GM23338 (cell line): ENCODE results near the gene FLOT2. TPM values are rescaled to one million over a fixed set of nuclear protein-coding genes. Genes with fewer than 3 reads are reported as not detected.

Source experiments
- ATAC-seq: fragments of 200-7000 bp; cut with Tn5 transposase; 3 replicates; pipeline ENCODE4 v1.9.1; 2020
- DNase-seq: peaks from one replicate; pipeline ENCODE4 v3.0.0-alpha.2; 2015; ENCODE audit warnings: low spot score
- H2AFZ ChIP-seq: fragments of 200-600 bp; sonication (generic); 2 replicates; pipeline ENCODE4 v1.8.0; 2016; ENCODE audit warnings: antibody characterized with exemption, mild to moderate bottlenecking, moderate library complexity
- H3F3A ChIP-seq: fragments of 200-600 bp; sonication (generic); replicated peaks from 2 replicates; pipeline ENCODE4 v1.8.0; 2017; ENCODE audit warnings: antibody characterized with exemption, mixed run types, low read depth
- H3K27ac ChIP-seq: fragments of 200-600 bp; sonication (generic); 2 replicates; pipeline ENCODE4 v1.6.1; 2016; ENCODE audit warnings: low read depth
- H3K27me3 ChIP-seq: fragments of 200-600 bp; sonication (generic); 2 replicates; pipeline ENCODE4 v1.8.0; 2016; ENCODE audit warnings: mild to moderate bottlenecking, mixed run types, moderate library complexity; ENCODE audit not compliant: insufficient read depth
- H3K36me3 ChIP-seq: fragments of 200-600 bp; sonication (generic); 2 replicates; pipeline ENCODE4 v1.8.0; 2016; ENCODE audit warnings: mild to moderate bottlenecking; ENCODE audit not compliant: insufficient read depth
- H3K4me1 ChIP-seq: fragments of 200-600 bp; sonication (generic); 2 replicates; pipeline ENCODE4 v1.8.0; 2016; ENCODE audit warnings: mild to moderate bottlenecking, moderate library complexity; ENCODE audit not compliant: insufficient read depth
- H3K4me2 ChIP-seq: fragments of 200-600 bp; sonication (generic); 2 replicates; pipeline ENCODE4 v1.7.1; 2017; ENCODE audit warnings: mixed run types
- H3K4me3 ChIP-seq: fragments of 200-600 bp; sonication (generic); 2 replicates; pipeline ENCODE4 v1.6.1; 2016; ENCODE audit warnings: mixed run types
- H3K79me2 ChIP-seq: fragments of 200-600 bp; sonication (generic); replicated peaks from 2 replicates; pipeline ENCODE4 v1.8.0; 2017; ENCODE audit warnings: mild to moderate bottlenecking; ENCODE audit not compliant: insufficient read depth
- H3K9me2 ChIP-seq: fragments of 200-600 bp; sonication (generic); 2 replicates; pipeline ENCODE4 v1.8.0; 2017; ENCODE audit not compliant: insufficient read depth
- H4K20me1 ChIP-seq: fragments of 200-600 bp; sonication (generic); replicated peaks from 2 replicates; pipeline ENCODE4 v1.8.0; 2017; ENCODE audit warnings: mild to moderate bottlenecking; ENCODE audit not compliant: insufficient read depth
- H3K27ac Mint-ChIP-seq: 2 replicates; pipeline ENCODE4 v1.8.0; 2020; ENCODE audit warnings: inconsistent platforms, mild to moderate bottlenecking, moderate library complexity, mixed read lengths
- H3K27me3 Mint-ChIP-seq: 3 replicates; pipeline ENCODE4 v1.8.0; 2022; ENCODE audit warnings: low read depth, mild to moderate bottlenecking, moderate library complexity, mixed read lengths, inconsistent platforms; ENCODE audit not compliant: insufficient read depth, poor library complexity
- H3K36me3 Mint-ChIP-seq: 3 replicates; pipeline ENCODE4 v1.8.0; 2021; ENCODE audit warnings: low read depth, mild to moderate bottlenecking, inconsistent platforms, moderate library complexity, mixed read lengths
- H3K4me1 Mint-ChIP-seq: 3 replicates; pipeline ENCODE4 v1.8.0; 2020; ENCODE audit warnings: mild to moderate bottlenecking, inconsistent platforms, mixed read lengths
- H3K4me3 Mint-ChIP-seq: 3 replicates; pipeline ENCODE4 v1.8.0; 2021; ENCODE audit warnings: moderate library complexity, mild to moderate bottlenecking, inconsistent platforms, mixed read lengths
- H3K9me3 Mint-ChIP-seq: 3 replicates; pipeline ENCODE4 v1.8.0; 2020; ENCODE audit warnings: moderate library complexity, mild to moderate bottlenecking, inconsistent platforms, mixed read lengths
- CREB1 ChIP-seq: fragments of 250-450 bp; sonication (Bioruptor Pico); IDR thresholded peaks from 2 replicates; pipeline ENCODE4 v1.5.0; 2020; ENCODE audit warnings: low read depth, mild to moderate bottlenecking, moderate library complexity
- JUNB ChIP-seq: IDR thresholded peaks from one replicate; pipeline ENCODE4 v1.6.1; 2016; ENCODE audit warnings: antibody characterized with exemption; ENCODE audit not compliant: unreplicated experiment
- NANOG ChIP-seq: IDR thresholded peaks from 2 replicates; pipeline ENCODE4 v1.6.1; 2016; ENCODE audit warnings: antibody characterized with exemption, borderline replicate concordance
- ZNF114 ChIP-seq: fragments of 250-450 bp; sonication (Bioruptor Pico); IDR thresholded peaks from 2 replicates; pipeline ENCODE4 v1.5.0; 2020; ENCODE audit warnings: mild to moderate bottlenecking, moderate library complexity
- polyA plus RNA-seq: library from polyadenylated mRNA; unstranded; fragments of >200 nt; fragmentation: Nextera tagmentation; extraction: Ambion mirVana; gene quantifications from 2 replicates; pipeline ENCODE4 v1.2.1, GENCODE V29; 2016
- total RNA-seq: library from RNA; depleted of rRNA; stranded (reverse); fragments of >200 nt; shearing (Covaris generic); gene quantifications from 2 replicates; pipeline ENCODE4 v1.2.3, GENCODE V29; 2014
- TF ChIP-seq, protein P1 (sequence below): IDR thresholded peaks from one replicate; pipeline ENCODE4 v1.6.1; 2018; ENCODE audit warnings: antibody characterized with exemption; ENCODE audit not compliant: unreplicated experiment
- TF ChIP-seq, protein P2 (sequence below): fragments of 250-450 bp; sonication (Bioruptor Pico); IDR thresholded peaks from 2 replicates; pipeline ENCODE4 v1.5.0; 2020; ENCODE audit warnings: mild to moderate bottlenecking, moderate library complexity
- TF ChIP-seq, protein P3 (sequence below), 2 experiments: fragments of 200-600 bp in 1 of 2; sonication (generic) in 1 of 2; conservative IDR thresholded peaks; 2 replicates each; pipeline versions ENCODE4 v1.5.1 to v1.6.1; 2016 to 2017; ENCODE audit warnings: antibody characterized with exemption in 2 of 2, low read depth in 2 of 2, mild to moderate bottlenecking in 2 of 2, moderate library complexity in 1 of 2

FLOT2 gene
- total and polyA plus RNA-seq, 2 experiments from 2014 or later: 49.8 to 66.1 TPM

DNA sequence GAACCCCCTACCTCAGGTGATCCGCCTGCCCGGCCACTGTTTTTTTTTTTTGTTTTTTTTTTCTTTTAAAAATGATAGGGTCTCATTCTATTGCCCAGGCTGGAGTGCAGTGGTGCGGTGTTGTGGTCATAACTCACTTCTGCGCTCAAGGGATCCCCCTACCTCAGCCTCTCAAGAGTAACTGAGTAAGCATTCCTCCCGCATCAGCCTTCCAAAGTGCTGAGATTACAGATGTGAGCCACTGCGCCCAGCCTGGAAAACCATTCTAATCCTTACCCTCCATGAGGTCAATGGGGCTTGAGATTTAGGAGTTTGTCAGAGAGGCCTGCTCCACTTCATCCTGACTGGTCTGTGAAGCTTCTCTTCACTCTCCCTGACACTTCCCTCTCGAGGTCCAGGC lies 30.3 kb downstream of the FLOT2 start (continued):
- TF ChIP-seq, protein P1, sequence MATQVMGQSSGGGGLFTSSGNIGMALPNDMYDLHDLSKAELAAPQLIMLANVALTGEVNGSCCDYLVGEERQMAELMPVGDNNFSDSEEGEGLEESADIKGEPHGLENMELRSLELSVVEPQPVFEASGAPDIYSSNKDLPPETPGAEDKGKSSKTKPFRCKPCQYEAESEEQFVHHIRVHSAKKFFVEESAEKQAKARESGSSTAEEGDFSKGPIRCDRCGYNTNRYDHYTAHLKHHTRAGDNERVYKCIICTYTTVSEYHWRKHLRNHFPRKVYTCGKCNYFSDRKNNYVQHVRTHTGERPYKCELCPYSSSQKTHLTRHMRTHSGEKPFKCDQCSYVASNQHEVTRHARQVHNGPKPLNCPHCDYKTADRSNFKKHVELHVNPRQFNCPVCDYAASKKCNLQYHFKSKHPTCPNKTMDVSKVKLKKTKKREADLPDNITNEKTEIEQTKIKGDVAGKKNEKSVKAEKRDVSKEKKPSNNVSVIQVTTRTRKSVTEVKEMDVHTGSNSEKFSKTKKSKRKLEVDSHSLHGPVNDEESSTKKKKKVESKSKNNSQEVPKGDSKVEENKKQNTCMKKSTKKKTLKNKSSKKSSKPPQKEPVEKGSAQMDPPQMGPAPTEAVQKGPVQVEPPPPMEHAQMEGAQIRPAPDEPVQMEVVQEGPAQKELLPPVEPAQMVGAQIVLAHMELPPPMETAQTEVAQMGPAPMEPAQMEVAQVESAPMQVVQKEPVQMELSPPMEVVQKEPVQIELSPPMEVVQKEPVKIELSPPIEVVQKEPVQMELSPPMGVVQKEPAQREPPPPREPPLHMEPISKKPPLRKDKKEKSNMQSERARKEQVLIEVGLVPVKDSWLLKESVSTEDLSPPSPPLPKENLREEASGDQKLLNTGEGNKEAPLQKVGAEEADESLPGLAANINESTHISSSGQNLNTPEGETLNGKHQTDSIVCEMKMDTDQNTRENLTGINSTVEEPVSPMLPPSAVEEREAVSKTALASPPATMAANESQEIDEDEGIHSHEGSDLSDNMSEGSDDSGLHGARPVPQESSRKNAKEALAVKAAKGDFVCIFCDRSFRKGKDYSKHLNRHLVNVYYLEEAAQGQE: no peak
- no peak for TF ChIP-seq CREB1 (CRISPR knock-in tag)

DNA sequence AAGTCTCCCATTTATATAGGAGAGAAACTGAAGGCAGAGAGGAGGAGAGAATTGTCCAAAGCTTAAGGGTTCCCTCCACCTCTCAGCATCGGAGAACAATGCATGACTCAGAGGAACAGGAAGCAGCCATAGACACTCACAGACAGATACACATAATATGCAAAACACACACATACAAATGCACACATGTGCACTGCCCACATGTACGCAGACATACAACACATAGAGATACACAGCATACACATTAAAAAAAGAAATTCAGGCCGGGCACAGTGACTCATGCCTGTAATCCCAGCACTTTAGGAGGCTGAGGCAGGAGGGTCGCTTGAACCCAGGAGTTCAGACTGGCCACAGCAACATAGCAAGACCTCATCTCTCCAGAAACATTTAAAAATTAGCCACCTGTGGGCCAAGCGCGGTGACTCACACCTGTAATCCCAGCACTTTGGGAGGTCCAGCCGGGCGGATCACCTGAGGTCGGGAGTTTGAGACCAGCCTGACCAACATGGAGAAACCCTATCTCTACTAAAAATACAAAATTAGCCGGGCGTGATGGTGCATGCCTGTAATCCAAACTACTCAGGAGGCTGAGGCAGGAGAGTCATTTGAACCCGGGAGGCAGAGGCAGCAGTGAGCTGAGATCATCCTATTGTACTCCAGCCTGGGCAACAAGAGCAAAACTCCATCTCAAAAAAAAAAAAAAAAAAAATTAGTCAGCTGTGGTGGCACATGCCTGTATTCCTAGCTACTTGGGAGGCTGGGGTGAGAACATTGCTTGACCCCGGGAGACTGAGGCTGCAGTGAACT lies 31.4 kb downstream of the FLOT2 start:
- DNase-seq (no peak), ATAC-seq (no peak)
- no peaks in the 10 kb centered on the region for H3K9me2 ChIP-seq
- H3F3A ChIP-seq: 0 out of 2 replicates have a peak, but pooled peaks cover 7% of the 10 kb centered on the region
- H2AFZ ChIP-seq: peak overlapping the region; percentile 76; the same call in 1 of the 2 replicates
- H3K27me3 ChIP-seq: no peaks in the 10 kb centered on the region
- no peaks in the 10 kb centered on the region for H3K36me3 ChIP-seq
- no peak overlapping the region for H3K4me2 ChIP-seq
- Mint-ChIP-seq H3K9me3 (no peaks in the 10 kb centered on the region; the same call in 2 of the 3 replicates), H3K27ac (no peak overlapping the region; the same call in 1 of the 2 replicates), H3K4me1 (peaks cover 16% of the 10 kb centered on the region), H3K4me3 (no peak overlapping the region), H3K27me3 (peaks cover 4% of the 10 kb centered on the region), H3K36me3 (peaks cover 5% of the 10 kb centered on the region; the same call in 2 of the 3 replicates)
- H3K4me1 ChIP-seq: no peaks in the 10 kb centered on the region; the same call in none of the 2 replicates
- H4K20me1 ChIP-seq: no peaks in the 10 kb centered on the region
- H3K27ac ChIP-seq: no peak overlapping the region
- no peak overlapping the region for H3K4me3 ChIP-seq
- H3K79me2 ChIP-seq: no peaks in the 10 kb centered on the region
- TF ChIP-seq, protein P1: no peak
- TF ChIP-seq CREB1 (CRISPR knock-in tag): no peak
- TF ChIP-seq ZNF114: no peak
- TF ChIP-seq NANOG: no peak
- TF ChIP-seq, protein P2, sequence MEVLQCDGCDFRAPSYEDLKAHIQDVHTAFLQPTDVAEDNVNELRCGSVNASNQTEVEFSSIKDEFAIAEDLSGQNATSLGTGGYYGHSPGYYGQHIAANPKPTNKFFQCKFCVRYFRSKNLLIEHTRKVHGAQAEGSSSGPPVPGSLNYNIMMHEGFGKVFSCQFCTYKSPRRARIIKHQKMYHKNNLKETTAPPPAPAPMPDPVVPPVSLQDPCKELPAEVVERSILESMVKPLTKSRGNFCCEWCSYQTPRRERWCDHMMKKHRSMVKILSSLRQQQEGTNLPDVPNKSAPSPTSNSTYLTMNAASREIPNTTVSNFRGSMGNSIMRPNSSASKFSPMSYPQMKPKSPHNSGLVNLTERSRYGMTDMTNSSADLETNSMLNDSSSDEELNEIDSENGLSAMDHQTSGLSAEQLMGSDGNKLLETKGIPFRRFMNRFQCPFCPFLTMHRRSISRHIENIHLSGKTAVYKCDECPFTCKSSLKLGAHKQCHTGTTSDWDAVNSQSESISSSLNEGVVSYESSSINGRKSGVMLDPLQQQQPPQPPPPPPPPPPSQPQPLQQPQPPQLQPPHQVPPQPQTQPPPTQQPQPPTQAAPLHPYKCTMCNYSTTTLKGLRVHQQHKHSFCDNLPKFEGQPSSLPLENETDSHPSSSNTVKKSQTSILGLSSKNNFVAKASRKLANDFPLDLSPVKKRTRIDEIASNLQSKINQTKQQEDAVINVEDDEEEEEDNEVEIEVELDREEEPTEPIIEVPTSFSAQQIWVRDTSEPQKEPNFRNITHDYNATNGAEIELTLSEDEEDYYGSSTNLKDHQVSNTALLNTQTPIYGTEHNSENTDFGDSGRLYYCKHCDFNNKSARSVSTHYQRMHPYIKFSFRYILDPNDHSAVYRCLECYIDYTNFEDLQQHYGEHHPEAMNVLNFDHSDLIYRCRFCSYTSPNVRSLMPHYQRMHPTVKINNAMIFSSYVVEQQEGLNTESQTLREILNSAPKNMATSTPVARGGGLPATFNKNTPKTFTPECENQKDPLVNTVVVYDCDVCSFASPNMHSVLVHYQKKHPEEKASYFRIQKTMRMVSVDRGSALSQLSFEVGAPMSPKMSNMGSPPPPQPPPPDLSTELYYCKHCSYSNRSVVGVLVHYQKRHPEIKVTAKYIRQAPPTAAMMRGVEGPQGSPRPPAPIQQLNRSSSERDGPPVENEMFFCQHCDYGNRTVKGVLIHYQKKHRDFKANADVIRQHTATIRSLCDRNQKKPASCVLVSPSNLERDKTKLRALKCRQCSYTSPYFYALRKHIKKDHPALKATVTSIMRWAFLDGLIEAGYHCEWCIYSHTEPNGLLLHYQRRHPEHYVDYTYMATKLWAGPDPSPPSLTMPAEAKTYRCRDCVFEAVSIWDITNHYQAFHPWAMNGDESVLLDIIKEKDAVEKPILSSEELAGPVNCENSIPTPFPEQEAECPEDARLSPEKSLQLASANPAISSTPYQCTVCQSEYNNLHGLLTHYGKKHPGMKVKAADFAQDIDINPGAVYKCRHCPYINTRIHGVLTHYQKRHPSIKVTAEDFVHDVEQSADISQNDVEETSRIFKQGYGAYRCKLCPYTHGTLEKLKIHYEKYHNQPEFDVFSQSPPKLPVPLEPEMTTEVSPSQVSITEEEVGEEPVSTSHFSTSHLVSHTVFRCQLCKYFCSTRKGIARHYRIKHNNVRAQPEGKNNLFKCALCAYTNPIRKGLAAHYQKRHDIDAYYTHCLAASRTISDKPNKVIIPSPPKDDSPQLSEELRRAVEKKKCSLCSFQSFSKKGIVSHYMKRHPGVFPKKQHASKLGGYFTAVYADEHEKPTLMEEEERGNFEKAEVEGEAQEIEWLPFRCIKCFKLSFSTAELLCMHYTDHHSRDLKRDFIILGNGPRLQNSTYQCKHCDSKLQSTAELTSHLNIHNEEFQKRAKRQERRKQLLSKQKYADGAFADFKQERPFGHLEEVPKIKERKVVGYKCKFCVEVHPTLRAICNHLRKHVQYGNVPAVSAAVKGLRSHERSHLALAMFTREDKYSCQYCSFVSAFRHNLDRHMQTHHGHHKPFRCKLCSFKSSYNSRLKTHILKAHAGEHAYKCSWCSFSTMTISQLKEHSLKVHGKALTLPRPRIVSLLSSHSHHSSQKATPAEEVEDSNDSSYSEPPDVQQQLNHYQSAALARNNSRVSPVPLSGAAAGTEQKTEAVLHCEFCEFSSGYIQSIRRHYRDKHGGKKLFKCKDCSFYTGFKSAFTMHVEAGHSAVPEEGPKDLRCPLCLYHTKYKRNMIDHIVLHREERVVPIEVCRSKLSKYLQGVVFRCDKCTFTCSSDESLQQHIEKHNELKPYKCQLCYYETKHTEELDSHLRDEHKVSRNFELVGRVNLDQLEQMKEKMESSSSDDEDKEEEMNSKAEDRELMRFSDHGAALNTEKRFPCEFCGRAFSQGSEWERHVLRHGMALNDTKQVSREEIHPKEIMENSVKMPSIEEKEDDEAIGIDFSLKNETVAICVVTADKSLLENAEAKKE: no peak
- TF ChIP-seq, protein P3, sequence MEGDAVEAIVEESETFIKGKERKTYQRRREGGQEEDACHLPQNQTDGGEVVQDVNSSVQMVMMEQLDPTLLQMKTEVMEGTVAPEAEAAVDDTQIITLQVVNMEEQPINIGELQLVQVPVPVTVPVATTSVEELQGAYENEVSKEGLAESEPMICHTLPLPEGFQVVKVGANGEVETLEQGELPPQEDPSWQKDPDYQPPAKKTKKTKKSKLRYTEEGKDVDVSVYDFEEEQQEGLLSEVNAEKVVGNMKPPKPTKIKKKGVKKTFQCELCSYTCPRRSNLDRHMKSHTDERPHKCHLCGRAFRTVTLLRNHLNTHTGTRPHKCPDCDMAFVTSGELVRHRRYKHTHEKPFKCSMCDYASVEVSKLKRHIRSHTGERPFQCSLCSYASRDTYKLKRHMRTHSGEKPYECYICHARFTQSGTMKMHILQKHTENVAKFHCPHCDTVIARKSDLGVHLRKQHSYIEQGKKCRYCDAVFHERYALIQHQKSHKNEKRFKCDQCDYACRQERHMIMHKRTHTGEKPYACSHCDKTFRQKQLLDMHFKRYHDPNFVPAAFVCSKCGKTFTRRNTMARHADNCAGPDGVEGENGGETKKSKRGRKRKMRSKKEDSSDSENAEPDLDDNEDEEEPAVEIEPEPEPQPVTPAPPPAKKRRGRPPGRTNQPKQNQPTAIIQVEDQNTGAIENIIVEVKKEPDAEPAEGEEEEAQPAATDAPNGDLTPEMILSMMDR (conservative IDR thresholded peaks at IDR 0.05; ENCODE audit: low read depth in 2 of 2): no peak
- no peak for TF ChIP-seq JUNB
